Smooth muscle cell (in vitro differentiated cells): Measurements from ENCODE around the gene SLC25A39. TPM values are rescaled to one million over a fixed set of nuclear protein-coding genes. Genes with fewer than 3 reads are reported as not detected.

Experiments
- DNase-seq: peaks from one replicate; lab custom pipeline; 2025; ENCODE audit not compliant: unreplicated experiment; lab: John Stamatoyannopoulos, UW
- H2AFZ ChIP-seq: fragments of 200-600 bp; sonication (generic); 2 replicates; pipeline ENCODE4 v1.6.0; 2016; ENCODE audit warnings: antibody characterized with exemption, low read depth, mild to moderate bottlenecking
- H3F3A ChIP-seq: fragments of 200-600 bp; sonication (generic); 2 replicates; pipeline ENCODE4 v1.6.0; 2017; ENCODE audit warnings: antibody characterized with exemption, low read depth
- H3K27ac ChIP-seq: fragments of 200-600 bp; sonication (generic); 2 replicates; pipeline ENCODE4 v1.5.1; 2016; ENCODE audit warnings: low read depth, mild to moderate bottlenecking
- H3K27me3 ChIP-seq: fragments of 200-600 bp; sonication (generic); 2 replicates; pipeline ENCODE4 v1.6.1; 2016; ENCODE audit warnings: low read depth, mild to moderate bottlenecking
- H3K36me3 ChIP-seq: fragments of 200-600 bp; sonication (generic); 2 replicates; pipeline ENCODE4 v1.5.1; 2016; ENCODE audit warnings: low read depth
- H3K4me1 ChIP-seq: fragments of 200-600 bp; sonication (generic); 2 replicates; pipeline ENCODE4 v1.5.1; 2016; ENCODE audit warnings: low read depth
- H3K4me2 ChIP-seq: fragments of 200-600 bp; sonication (generic); 2 replicates; pipeline ENCODE4 v1.6.0; 2016; ENCODE audit warnings: mild to moderate bottlenecking
- H3K4me3 ChIP-seq: fragments of 200-600 bp; sonication (generic); 2 replicates; pipeline ENCODE4 v1.5.1; 2016; ENCODE audit warnings: mild to moderate bottlenecking
- H3K79me2 ChIP-seq: fragments of 200-600 bp; sonication (generic); 2 replicates; pipeline ENCODE4 v1.6.0; 2016; ENCODE audit warnings: low read depth, mild to moderate bottlenecking
- H3K9ac ChIP-seq: fragments of 200-600 bp; sonication (generic); 2 replicates; pipeline ENCODE4 v1.6.0; 2016; ENCODE audit warnings: low read depth
- H3K9me3 ChIP-seq: fragments of 200-600 bp; sonication (generic); replicated peaks from 2 replicates; pipeline ENCODE4 v1.5.1; 2016; ENCODE audit warnings: low read depth
- H4K20me1 ChIP-seq: fragments of 200-600 bp; sonication (generic); 2 replicates; pipeline ENCODE4 v1.6.0; 2016; ENCODE audit warnings: low read depth
- WGBS: methylation state at CpG from one replicate; pipeline ENCODE4 v1.1.7; 2016; ENCODE audit warnings: low lambda C conversion rate; 5-methylcytosine and 5-hydroxymethylcytosine counted together
- polyA plus RNA-seq: library from polyadenylated mRNA; unstranded; fragments of >200 nt; fragmentation: Nextera tagmentation; extraction: Ambion mirVana; gene quantifications from 2 replicates; pipeline ENCODE4 v1.2.1, GENCODE V29; 2016
- total RNA-seq: library from RNA; depleted of rRNA; stranded (reverse); fragments of >200 nt; gene quantifications from 2 replicates; pipeline ENCODE4 v1.2.3, GENCODE V29; 2014
- TF ChIP-seq, protein P1 (sequence below): fragments of 200-600 bp; sonication (generic); IDR thresholded peaks from 2 replicates; pipeline ENCODE4 v1.5.1; 2017; ENCODE audit warnings: borderline replicate concordance, mild to moderate bottlenecking, antibody characterized with exemption; ENCODE audit not compliant: insufficient read depth, poor library complexity, severe bottlenecking

SLC25A39 gene
- total and polyA plus RNA-seq, 2 experiments from 2014 or later: 106 to 147 TPM

DNA sequence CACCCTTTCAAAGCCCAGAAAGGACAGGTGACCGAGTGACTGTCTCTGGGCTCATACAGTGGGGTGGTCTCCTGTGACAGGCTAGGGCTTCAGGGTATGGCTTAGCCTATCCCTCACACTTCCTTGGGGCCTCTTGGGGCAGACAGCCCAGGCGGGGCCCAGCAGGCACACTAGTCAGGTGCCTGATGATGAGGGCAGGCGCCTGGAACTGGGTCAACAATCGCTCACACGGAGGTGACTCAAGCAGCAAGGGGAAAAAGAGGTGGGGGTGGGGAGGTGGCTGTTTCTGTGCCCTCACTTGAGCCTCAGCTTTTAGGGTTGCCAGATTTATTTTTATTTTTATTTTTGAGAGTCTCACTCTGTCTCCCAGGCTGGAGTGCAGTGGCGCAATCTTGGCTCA lies 14.1 kb upstream of the SLC25A39 start:
- Histone ChIP-seq H3K4me1 (no peaks in the 10 kb centered on the region), H2AFZ (no peak overlapping the region), H4K20me1 (no peaks in the 10 kb centered on the region), H3K36me3 (no peaks in the 10 kb centered on the region), H3K9me3 (no peaks in the 10 kb centered on the region), H3K27ac (no peak overlapping the region), H3K4me3 (no peak overlapping the region), H3K79me2 (no peaks in the 10 kb centered on the region), H3K9ac (no peak overlapping the region), H3F3A (no peaks in the 10 kb centered on the region), H3K27me3 (no peaks in the 10 kb centered on the region), H3K4me2 (no peak overlapping the region)
- DNase-seq: no peak
- TF ChIP-seq, protein P1, sequence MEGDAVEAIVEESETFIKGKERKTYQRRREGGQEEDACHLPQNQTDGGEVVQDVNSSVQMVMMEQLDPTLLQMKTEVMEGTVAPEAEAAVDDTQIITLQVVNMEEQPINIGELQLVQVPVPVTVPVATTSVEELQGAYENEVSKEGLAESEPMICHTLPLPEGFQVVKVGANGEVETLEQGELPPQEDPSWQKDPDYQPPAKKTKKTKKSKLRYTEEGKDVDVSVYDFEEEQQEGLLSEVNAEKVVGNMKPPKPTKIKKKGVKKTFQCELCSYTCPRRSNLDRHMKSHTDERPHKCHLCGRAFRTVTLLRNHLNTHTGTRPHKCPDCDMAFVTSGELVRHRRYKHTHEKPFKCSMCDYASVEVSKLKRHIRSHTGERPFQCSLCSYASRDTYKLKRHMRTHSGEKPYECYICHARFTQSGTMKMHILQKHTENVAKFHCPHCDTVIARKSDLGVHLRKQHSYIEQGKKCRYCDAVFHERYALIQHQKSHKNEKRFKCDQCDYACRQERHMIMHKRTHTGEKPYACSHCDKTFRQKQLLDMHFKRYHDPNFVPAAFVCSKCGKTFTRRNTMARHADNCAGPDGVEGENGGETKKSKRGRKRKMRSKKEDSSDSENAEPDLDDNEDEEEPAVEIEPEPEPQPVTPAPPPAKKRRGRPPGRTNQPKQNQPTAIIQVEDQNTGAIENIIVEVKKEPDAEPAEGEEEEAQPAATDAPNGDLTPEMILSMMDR: no peak
- WGBS: 70% methylated on average over 6 of the region's 6 CpGs

DNA sequence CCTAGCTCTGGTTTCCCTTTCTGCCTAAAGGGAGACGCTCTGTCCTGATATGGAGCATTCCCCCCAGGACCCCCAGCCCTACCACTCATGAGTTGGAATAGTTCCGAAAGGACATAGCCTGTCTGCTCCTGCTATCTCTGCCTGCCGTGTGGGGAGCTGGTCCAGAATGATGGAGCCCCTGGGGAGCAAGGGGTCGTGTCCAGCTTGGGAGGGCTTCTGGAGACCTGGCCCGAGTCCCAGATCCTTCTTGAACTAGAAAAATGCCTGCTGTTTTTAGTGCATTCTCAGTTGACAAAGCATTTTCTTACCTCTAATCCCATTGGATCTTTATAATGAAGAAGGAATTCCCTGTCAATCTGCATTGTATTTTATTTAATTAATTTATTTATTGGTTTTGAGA lies 11.3 kb upstream of the SLC25A39 start:
- no peaks in the 10 kb centered on the region for H3K36me3 ChIP-seq
- no peaks in the 10 kb centered on the region for H4K20me1 ChIP-seq
- H3K4me3 ChIP-seq: no peak overlapping the region
- no peak overlapping the region for H3K4me2 ChIP-seq
- TF ChIP-seq, protein P1: no peak
- H3K4me1 ChIP-seq: no peaks in the 10 kb centered on the region
- no peak for DNase-seq
- H3K27me3 ChIP-seq: no peaks in the 10 kb centered on the region
- 81% methylated on average over 5 of the region's 5 CpGs for WGBS
- H3K9me3 ChIP-seq: no peaks in the 10 kb centered on the region
- H3K27ac ChIP-seq: no peak overlapping the region
- H2AFZ ChIP-seq: no peak overlapping the region
- H3K79me2 ChIP-seq: no peaks in the 10 kb centered on the region
- H3K9ac ChIP-seq: no peak overlapping the region
- no peaks in the 10 kb centered on the region for H3F3A ChIP-seq

DNA sequence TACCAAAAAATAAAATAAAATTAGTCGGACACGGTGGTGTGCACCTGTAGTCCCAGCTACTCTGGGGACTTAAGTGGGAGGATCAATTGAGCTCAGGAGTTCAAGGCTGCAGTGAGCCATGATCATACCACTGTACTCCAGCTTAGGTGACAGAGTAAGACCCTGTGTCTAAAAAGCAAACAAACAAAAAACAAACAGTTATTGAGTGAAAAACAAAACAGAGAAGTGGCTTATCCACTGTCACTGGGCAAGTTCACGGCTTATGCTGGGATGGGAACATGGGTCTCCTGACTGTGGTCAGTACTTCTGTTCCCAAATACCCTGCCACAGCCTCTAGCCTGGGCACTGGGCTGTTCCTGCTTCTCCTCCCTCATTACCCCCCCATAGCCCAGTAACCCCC lies 10.9 kb upstream of the SLC25A39 start:
- Histone ChIP-seq H3K9me3 (no peaks in the 10 kb centered on the region), H3K27me3 (no peaks in the 10 kb centered on the region), H3K36me3 (no peaks in the 10 kb centered on the region), H3K27ac (no peak overlapping the region), H3K79me2 (no peaks in the 10 kb centered on the region), H3K4me3 (no peak overlapping the region), H2AFZ (no peak overlapping the region), H4K20me1 (no peaks in the 10 kb centered on the region), H3F3A (no peaks in the 10 kb centered on the region), H3K9ac (no peak overlapping the region), H3K4me2 (no peak overlapping the region), H3K4me1 (no peaks in the 10 kb centered on the region)
- 90% methylated on average over 3 of the region's 3 CpGs for WGBS
- TF ChIP-seq, protein P1: no peak
- DNase-seq: no peak

DNA sequence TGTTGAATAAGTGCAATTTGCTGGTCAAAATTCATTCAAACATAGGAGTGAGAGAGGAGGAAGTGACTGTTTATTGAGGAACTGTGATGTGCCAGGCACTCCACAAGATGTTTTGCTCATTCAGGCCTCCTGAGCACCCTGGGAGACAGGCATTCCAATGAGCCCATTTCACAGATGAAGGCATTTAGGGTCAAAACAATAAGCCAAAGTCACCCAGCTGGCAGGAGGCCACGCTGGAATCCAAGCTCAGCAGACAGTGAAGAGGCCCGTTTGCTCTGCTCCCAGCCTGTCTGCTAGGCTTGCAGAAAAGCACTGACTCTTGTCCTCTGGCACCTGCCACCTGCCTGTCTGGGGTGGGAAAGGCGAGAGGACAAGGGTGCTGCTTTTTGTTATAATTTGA lies 10.1 kb upstream of the SLC25A39 start:
- Histone ChIP-seq H4K20me1 (no peaks in the 10 kb centered on the region), H3K9ac (no peak overlapping the region), H3K4me1 (no peaks in the 10 kb centered on the region), H3K79me2 (no peaks in the 10 kb centered on the region), H3K36me3 (no peaks in the 10 kb centered on the region), H3K27ac (no peak overlapping the region), H3K27me3 (no peaks in the 10 kb centered on the region), H3K9me3 (no peaks in the 10 kb centered on the region), H3F3A (no peaks in the 10 kb centered on the region), H2AFZ (no peak overlapping the region), H3K4me3 (no peak overlapping the region), H3K4me2 (no peak overlapping the region)
- TF ChIP-seq, protein P1: no peak
- 74% methylated on average over 3 of the region's 3 CpGs for WGBS
- no peak for DNase-seq
